GM19324 (cell line): ENCODE results near the gene CXXC5.
"Not testable (repeated sequence)": the region's sequence is repeated elsewhere in the genome, so short reads cannot be mapped to it uniquely, and the experiment has no call there.

Experiments
- ATAC-seq: cut with Tn5 transposase; IDR thresholded peaks from one replicate; pipeline ENCODE4 v1.9.1; 2021; ENCODE audit warnings: mild to moderate bottlenecking, moderate library complexity; ENCODE audit not compliant: unreplicated experiment, low FRiP score

Gene CXXC5

DNA sequence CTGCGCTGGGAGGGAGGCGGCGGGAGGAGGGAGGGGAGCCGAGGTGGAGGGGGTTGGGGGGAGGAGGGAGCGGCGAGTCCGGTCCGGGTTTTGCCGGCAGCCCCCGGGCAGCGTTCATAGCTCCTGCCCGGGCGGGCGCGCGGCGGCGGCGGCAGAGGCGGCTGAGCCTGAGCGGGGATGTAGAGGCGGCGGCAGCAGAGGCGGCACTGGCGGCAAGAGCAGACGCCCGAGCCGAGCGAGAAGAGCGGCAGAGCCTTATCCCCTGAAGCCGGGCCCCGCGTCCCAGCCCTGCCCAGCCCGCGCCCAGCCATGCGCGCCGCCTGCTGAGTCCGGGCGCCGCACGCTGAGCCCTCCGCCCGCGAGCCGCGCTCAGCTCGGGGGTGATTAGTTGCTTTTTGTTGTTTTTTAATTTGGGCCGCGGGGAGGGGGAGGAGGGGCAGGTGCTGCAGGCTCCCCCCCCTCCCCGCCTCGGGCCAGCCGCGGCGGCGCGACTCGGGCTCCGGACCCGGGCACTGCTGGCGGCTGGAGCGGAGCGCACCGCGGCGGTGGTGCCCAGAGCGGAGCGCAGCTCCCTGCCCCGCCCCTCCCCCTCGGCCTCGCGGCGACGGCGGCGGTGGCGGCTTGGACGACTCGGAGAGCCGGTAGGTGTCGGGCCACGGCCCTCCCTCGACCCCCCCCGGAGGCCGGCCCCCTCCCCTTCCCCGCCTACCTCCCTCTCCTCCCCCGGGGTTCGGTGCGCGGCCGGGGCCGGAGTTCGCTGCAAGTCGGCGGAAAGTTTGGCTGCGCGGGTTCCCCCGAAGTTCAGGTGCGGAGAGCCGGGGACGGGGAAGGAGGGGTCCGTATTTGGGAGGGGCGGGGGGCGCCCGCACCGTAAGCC lies at the start of gene CXXC5:
CXXC5 (plus strand) TSS at position 145 of the 877 bp plus-strand sequence. CDS start 32,175 bp downstream, outside the sequence.
- peak; percentile 43 for ATAC-seq

- not testable (repeated sequence) for ATAC-seq
Observed at GRCh38 chr5:139598601-139598965, 49.6 kb upstream of the CXXC5 start.

- no peak for ATAC-seq
Observed at GRCh38 chr5:139600336-139600949, 47.7 kb upstream of the CXXC5 start.

- ATAC-seq, result no peak
Observed at GRCh38 chr5:139601429-139601828, 46.7 kb upstream of the CXXC5 start.

- not testable (repeated sequence) for ATAC-seq
Observed at GRCh38 chr5:139601948-139602347, 46.2 kb upstream of the CXXC5 start.

- ATAC-seq, result no peak
Observed at GRCh38 chr5:139605887-139606286, 42.3 kb upstream of the CXXC5 start.

GRCh38 chr5:139611703-139612584 lies 36.2 kb upstream of the CXXC5 start:
- ATAC-seq, result no peak

DNA sequence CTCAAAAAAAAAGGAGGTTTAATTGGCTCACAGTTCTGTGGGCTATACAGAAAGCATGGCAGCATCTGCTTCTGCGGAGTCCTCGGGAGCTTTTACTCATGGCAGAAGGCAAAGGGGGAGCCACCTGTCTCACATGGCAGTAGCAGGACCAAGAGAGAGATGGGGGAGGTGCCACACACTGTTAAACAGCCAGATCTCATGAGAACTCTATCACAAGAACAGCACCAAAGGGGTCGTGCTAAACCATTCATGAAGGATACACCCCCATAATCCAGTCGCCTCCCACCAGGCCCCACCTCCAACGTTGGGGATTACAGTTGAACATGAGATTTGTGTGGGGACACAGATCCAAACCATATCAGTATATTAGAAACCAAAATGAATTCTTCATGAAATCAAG lies 28.3 kb upstream of the CXXC5 start:
- no peak for ATAC-seq

DNA sequence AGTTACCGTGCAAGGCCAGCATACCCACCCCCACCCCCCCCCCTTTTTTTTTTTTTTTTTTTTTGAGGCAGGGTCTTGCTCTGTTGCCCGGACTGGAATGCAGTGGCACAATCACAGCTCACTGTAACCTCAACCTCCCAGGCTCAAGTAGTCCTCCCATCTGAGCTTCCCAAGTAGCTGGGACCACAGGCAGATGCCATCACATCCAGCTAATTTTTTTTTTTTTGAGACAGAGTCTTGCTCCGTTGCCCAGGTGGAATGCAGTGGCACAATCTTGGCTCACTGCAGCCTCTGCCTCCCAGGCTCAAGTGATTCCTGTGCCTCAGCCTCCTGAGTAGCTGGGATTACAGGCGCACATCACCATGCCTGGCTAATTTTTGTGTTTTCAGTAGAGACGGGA lies 22.8 kb upstream of the CXXC5 start:
- not testable (repeated sequence) for ATAC-seq

DNA sequence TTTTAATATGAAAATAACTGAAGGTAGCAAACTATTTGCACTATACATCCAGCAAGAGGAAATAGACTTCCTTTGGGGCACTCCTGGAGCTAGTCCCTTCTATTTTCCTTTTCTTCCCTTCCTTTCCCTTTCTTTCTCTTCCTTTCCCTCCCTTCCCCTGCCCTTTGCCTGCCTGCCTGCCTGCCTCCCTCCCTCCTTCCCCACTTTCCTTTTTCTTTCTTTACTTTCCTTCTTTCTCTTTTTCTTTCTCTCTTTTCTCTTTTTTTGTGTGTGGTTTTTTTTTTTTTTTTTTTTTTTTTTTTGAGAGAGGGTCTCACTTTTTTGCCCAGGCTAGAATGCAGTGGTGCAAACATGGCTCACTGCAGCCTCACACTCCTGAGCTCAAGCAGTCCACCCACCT lies 17.3 kb upstream of the CXXC5 start:
- ATAC-seq, result no peak

GRCh38 chr5:139631520-139632165 lies 16.5 kb upstream of the CXXC5 start:
- no peak for ATAC-seq

- peak; percentile 29 for ATAC-seq
Observed at GRCh38 chr5:139633295-139634027, 14.7 kb upstream of the CXXC5 start.

GRCh38 chr5:139634028-139634325 lies 14.2 kb upstream of the CXXC5 start:
- ATAC-seq, result no peak

DNA sequence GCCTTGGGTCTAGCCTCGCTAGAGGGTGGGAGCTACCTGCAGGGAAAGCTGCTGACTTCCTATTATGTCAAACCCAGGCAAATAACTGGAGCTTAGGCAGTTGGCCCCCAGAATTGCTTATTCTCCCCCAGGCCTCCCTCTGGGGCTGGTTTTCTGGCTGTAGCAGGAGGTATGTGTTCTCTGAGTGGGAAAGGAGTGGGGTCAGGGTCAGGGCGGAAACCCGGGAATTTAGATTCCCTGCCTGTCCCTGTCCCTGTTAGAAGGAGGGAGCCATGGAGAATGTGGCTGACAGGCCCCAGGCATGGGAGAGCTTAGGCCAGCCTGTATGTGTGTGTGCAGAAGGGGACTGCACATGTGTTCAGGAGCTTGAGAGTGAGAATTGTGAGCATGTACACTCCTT lies 13.6 kb upstream of the CXXC5 start:
- no peak for ATAC-seq

GRCh38 chr5:139635191-139635590 lies 13.0 kb upstream of the CXXC5 start:
- ATAC-seq, result no peak

GRCh38 chr5:139635606-139636206 lies 12.4 kb upstream of the CXXC5 start:
- no peak for ATAC-seq

DNA sequence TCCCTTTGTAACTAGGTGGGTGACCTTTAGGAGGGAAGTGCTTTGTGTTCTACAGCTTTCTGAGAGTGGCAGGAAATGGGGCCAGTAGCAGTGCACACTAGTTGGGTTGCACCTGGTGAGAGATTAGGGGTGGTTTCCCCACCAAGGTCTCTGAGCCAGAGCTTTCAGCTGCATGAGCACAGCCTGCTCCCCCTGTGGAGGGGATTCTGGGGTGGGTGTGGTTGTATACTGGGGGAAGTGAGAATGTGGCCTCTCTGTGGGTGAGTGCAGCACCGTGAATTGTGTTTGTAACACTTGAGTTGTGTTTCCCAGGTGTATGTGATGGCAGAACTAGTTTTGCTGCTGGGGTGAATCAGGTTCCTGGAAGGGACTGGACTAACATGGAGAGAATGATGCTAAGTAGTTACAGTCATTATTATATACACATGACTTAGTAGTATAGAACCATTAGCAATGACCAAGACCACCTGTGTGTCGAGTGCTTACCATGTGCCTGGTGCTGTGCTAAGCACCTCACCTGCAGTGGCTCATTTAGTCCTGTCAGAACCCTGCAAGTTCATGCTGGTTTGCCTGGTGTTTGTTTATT lies 11.8 kb upstream of the CXXC5 start:
- peak; percentile 70 for ATAC-seq

- ATAC-seq, result no peak
Observed at GRCh38 chr5:139636975-139637408, 11.2 kb upstream of the CXXC5 start.

- no peak for ATAC-seq
Observed at GRCh38 chr5:139637438-139638089, 10.6 kb upstream of the CXXC5 start.
